H1 (cell line): Measurements from ENCODE around the gene SLC4A1AP.

Source experiments
- TAF1 ChIP-seq: IDR thresholded peaks from 2 replicates; pipeline ENCODE4 v1.6.1; 2011; ENCODE audit warnings: mild to moderate bottlenecking, low read depth, low read length
- TF ChIP-seq, protein P1 (sequence below), 3 experiments: IDR thresholded peaks; 1 replicate in 2 of 3; 2 replicates in 1 of 3; pipeline versions ENCODE4 v1.5.1 to v1.6.1; 2011; ENCODE audit warnings: low read length in 3 of 3, mild to moderate bottlenecking in 3 of 3, inconsistent platforms in 2 of 3, low read depth in 1 of 3, moderate library complexity in 1 of 3; ENCODE audit not compliant: insufficient read depth in 1 of 3; ENCODE audit errors: control extremely low read depth in 1 of 3

DNA sequence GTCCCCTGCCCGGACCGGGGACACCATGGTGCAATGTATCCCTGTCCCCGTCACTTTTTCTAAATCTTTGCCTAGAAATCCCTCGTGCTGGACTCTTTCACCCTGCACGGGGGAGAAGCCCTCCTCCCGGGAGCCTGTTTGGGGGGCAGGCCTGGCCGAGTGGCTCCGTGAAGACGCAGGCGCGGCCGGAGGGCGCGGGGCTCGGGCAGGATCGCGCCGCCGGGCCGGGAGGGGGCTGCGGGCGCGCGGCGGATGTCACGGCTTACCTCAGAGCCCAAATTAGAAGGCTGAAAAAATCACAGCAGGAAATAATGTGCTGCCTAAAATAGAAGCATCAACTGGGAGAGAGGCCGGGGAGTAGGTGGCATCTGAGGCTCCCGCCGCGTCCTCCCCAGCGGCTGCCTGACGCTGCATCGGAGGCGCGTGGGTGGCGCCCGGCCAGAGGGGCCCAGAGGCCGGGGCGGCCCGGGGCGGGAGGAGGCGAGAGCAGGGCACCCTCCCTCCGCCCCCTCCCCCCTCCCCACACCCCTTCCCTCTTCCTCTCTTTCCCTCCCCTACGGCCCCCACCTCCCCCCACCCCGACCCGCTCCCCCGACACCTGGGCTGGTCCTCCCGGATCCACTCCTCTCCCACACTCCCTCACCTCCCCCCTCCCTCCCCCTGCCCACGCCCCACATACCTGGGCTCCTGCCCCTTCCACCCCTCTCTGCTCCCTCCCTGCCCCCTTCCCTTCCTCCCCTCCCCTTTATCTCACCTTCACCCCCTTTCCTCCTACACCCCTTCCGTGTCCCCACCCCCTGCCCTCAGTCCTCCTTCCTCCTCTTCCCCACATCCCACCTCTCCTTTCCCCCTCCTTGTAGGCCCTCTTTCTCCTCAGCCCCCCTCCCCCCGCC, 51.9 kb downstream of the SLC4A1AP start:
- TF ChIP-seq, protein P1, sequence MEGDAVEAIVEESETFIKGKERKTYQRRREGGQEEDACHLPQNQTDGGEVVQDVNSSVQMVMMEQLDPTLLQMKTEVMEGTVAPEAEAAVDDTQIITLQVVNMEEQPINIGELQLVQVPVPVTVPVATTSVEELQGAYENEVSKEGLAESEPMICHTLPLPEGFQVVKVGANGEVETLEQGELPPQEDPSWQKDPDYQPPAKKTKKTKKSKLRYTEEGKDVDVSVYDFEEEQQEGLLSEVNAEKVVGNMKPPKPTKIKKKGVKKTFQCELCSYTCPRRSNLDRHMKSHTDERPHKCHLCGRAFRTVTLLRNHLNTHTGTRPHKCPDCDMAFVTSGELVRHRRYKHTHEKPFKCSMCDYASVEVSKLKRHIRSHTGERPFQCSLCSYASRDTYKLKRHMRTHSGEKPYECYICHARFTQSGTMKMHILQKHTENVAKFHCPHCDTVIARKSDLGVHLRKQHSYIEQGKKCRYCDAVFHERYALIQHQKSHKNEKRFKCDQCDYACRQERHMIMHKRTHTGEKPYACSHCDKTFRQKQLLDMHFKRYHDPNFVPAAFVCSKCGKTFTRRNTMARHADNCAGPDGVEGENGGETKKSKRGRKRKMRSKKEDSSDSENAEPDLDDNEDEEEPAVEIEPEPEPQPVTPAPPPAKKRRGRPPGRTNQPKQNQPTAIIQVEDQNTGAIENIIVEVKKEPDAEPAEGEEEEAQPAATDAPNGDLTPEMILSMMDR (IDR thresholded peaks at IDR 0.05; ENCODE audit: control extremely low read depth in 1 of 3, insufficient read depth in 1 of 3, low read depth in 1 of 3, low read length in 3 of 3): no peak
- TF ChIP-seq TAF1: no peak
